HepG2 (cell line): Measurements from ENCODE around the gene TBC1D12. TPM values are rescaled to one million over a fixed set of nuclear protein-coding genes. Genes with fewer than 3 reads are reported as not detected.

Experiments
- FOXA1 ChIP-seq, 2 experiments: fragments of 450-650 bp in 1 of 2; sonication (generic) in 1 of 2; formaldehyde crosslinking in 1 of 2; IDR thresholded peaks; 2 replicates each; pipeline versions ENCODE4 v1.4.0 to v1.6.1; 2016 to 2020; ENCODE audit warnings: missing genetic modification reagents in 1 of 2
- HDAC2 ChIP-seq: sonication (generic); formaldehyde crosslinking; IDR thresholded peaks from 2 replicates; pipeline ENCODE4 v1.4.0; 2020; ENCODE audit warnings: missing genetic modification reagents
- HMG20A ChIP-seq: IDR thresholded peaks from 2 replicates; pipeline ENCODE4 v1.6.1; 2016; ENCODE audit warnings: borderline replicate concordance
- HMG20B ChIP-seq: conservative IDR thresholded peaks from 2 replicates; pipeline ENCODE4 v1.6.1; 2016; ENCODE audit warnings: missing genetic modification reagents, missing compliant biosample characterization
- HMGA1 ChIP-seq: sonication (generic); formaldehyde crosslinking; conservative IDR thresholded peaks from 2 replicates; pipeline ENCODE4 v1.4.0; 2020; ENCODE audit warnings: missing genetic modification reagents
- ISL2 ChIP-seq: sonication (generic); formaldehyde crosslinking; IDR thresholded peaks from 2 replicates; pipeline ENCODE4 v1.5.0; 2020; ENCODE audit warnings: missing genetic modification reagents
- KIAA2018 ChIP-seq: sonication (generic); formaldehyde crosslinking; IDR thresholded peaks from 2 replicates; pipeline ENCODE4 v1.5.0; 2020; ENCODE audit warnings: mild to moderate bottlenecking, missing genetic modification reagents, borderline replicate concordance
- MAFF ChIP-seq: IDR thresholded peaks from 2 replicates; pipeline ENCODE4 v1.6.1; 2011; ENCODE audit warnings: low read depth, low read length, improper control_type of control experiment
- MED1 ChIP-seq: sonication (generic); formaldehyde crosslinking; IDR thresholded peaks from 2 replicates; pipeline ENCODE4 v1.4.0; 2020; ENCODE audit warnings: missing genetic modification reagents
- NR2F1 ChIP-seq, 2 experiments: fragments of 450-650 bp in 1 of 2; formaldehyde crosslinking in 1 of 2; IDR thresholded peaks; 2 replicates each; pipeline versions ENCODE4 v1.5.0 to v1.6.1; 2016 to 2020; ENCODE audit warnings: mild to moderate bottlenecking in 1 of 2, missing compliant biosample characterization in 1 of 2, missing genetic modification reagents in 1 of 2, moderate library complexity in 1 of 2
- NR2F6 ChIP-seq, 2 experiments: IDR thresholded peaks; 2 replicates each; pipeline ENCODE4 v1.6.1; 2016; ENCODE audit warnings: antibody characterized with exemption in 1 of 2, mild to moderate bottlenecking in 1 of 2
- RERE ChIP-seq: IDR thresholded peaks from 2 replicates; pipeline ENCODE4 v1.6.1; 2016; ENCODE audit warnings: low read depth, missing genetic modification reagents, missing compliant biosample characterization
- TBX3 ChIP-seq: fragments of 450-650 bp; IDR thresholded peaks from 2 replicates; pipeline ENCODE4 v1.6.1; 2017; ENCODE audit warnings: antibody characterized with exemption, mild to moderate bottlenecking, inconsistent platforms, borderline replicate concordance
- ZGPAT ChIP-seq: IDR thresholded peaks from 2 replicates; pipeline ENCODE4 v1.6.1; 2016; ENCODE audit warnings: mild to moderate bottlenecking
- ZNF446 ChIP-seq: sonication (generic); formaldehyde crosslinking; IDR thresholded peaks from 2 replicates; pipeline ENCODE4 v1.5.0; 2020; ENCODE audit warnings: mild to moderate bottlenecking, missing genetic modification reagents
- ZNF747 ChIP-seq: sonication (generic); formaldehyde crosslinking; IDR thresholded peaks from 2 replicates; pipeline ENCODE4 v1.8.1; 2023; ENCODE audit warnings: missing genetic modification reagents, mild to moderate bottlenecking, borderline replicate concordance
- polyA plus RNA-seq, 8 experiments: library from polyadenylated mRNA; depleted of rRNA in 3 of 8; stranded (reverse) in 7 of 8; unstranded in 1 of 8; fragments of >200 nt; fragmentation: Illumina TruSeq in 4 of 8; extraction: Trizol in 4 of 8; gene quantifications; 2 replicates each; pipeline versions ENCODE4 v1.2.1 to v1.2.3, GENCODE V29; 2011 to 2016; ENCODE audit warnings: low read depth in 4 of 8, missing spikeins in 1 of 8, mixed read lengths in 1 of 8; ENCODE audit not compliant: insufficient read depth in 1 of 8
- total RNA-seq, 5 experiments: library from RNA; depleted of rRNA; stranded (reverse); fragments of >200 nt; fragmentation: Illumina TruSeq; extraction: Trizol; gene quantifications; 2 replicates each; pipeline ENCODE4 v1.2.3, GENCODE V29; 2016; ENCODE audit warnings: low read depth in 1 of 5

Gene TBC1D12
- total and polyA plus RNA-seq, 2 of the 13 experiments (the other 11 are each of a cell fraction or from before 2014, with no cell fraction given), result 5.7 to 6.2 TPM

GRCh38 chr10:94462130-94462529, 59.8 kb downstream of the TBC1D12 start (continued):
- TF ChIP-seq RERE (CRISPR knock-in tag) (peak; percentile 93), HMG20B (peak; percentile 88), ZGPAT (peak; percentile 34; the same call in 1 of the 2 replicates), MED1 (peak; percentile 29; the same call in 1 of the 2 replicates), FOXA1 (IDR thresholded peaks at IDR 0.05) (peak; percentile 89), FOXA1 (CRISPR knock-in tag; IDR thresholded peaks at IDR 0.05) (peak; percentile 88), HDAC2 (peak; percentile 69), HMGA1 (CRISPR knock-in tag) (no peak), NR2F6 (IDR thresholded peaks at IDR 0.05) (peak; percentile 99), NR2F6 (CRISPR knock-in tag; IDR thresholded peaks at IDR 0.05) (peak; percentile 96), MAFF (peak; percentile 80), ZNF747 (CRISPR knock-in tag) (no peak), KIAA2018 (CRISPR knock-in tag) (no peak), ZNF446 (CRISPR knock-in tag) (no peak), HMG20A (CRISPR knock-in tag) (peak; percentile 91), TBX3 (peak; percentile 89), ISL2 (CRISPR knock-in tag) (peak; percentile 56), NR2F1 (CRISPR knock-in tag; IDR thresholded peaks at IDR 0.05) (peak; percentile 59 to 87; a peak in 3 of 4 replicates)
